MCF 10A (cell line): Measurements from ENCODE around the gene PRRX1. TPM values are rescaled to one million over a fixed set of nuclear protein-coding genes. Genes with fewer than 3 reads are reported as not detected.

ENCODE experiments used
- BruUV-seq: library from RNA; stranded (reverse); fragments of 400-500 nt; replicated peaks from 2 replicates; lab custom pipeline; 2021; lab: Mats Ljungman, UMichigan
- CTCF ChIA-PET: fragments of 300-600 bp; sonication (Branson Sonifier 250); formaldehyde crosslinking; extraction: SDS; loops from one replicate; lab custom pipeline; 2021; ENCODE audit warnings: antibody characterized with exemption, inconsistent platforms; lab: Yijun Ruan, JAX
- POLR2A ChIA-PET: fragments of 300-600, 350-650 bp; sonication (Branson Sonifier 250); formaldehyde crosslinking; extraction: SDS; loops from one replicate; lab custom pipeline; 2020; ENCODE audit warnings: antibody characterized with exemption, inconsistent platforms; lab: Yijun Ruan, JAX
- DNase-seq: peaks from one replicate; pipeline ENCODE4 v3.0.0-alpha.2; 2018; ENCODE audit not compliant: unreplicated experiment
- H3K27ac Mint-ChIP-seq: one replicate; pipeline ENCODE4 v1.8.0; 2022; ENCODE audit warnings: mild to moderate bottlenecking, low read depth, mixed read lengths; ENCODE audit not compliant: unreplicated experiment
- H3K27me3 Mint-ChIP-seq: one replicate; pipeline ENCODE4 v1.8.0; 2022; ENCODE audit warnings: mixed read lengths; ENCODE audit not compliant: insufficient read depth, unreplicated experiment
- H3K36me3 Mint-ChIP-seq: one replicate; pipeline ENCODE4 v1.8.0; 2022; ENCODE audit warnings: mild to moderate bottlenecking, moderate library complexity, mixed read lengths; ENCODE audit not compliant: insufficient read depth, unreplicated experiment
- H3K4me1 Mint-ChIP-seq: one replicate; pipeline ENCODE4 v1.8.0; 2022; ENCODE audit warnings: mixed read lengths; ENCODE audit not compliant: insufficient read depth, unreplicated experiment
- H3K4me3 Mint-ChIP-seq: one replicate; pipeline ENCODE4 v1.8.0; 2022; ENCODE audit warnings: mild to moderate bottlenecking, moderate library complexity, mixed read lengths; ENCODE audit not compliant: unreplicated experiment
- H3K9me3 Mint-ChIP-seq: one replicate; pipeline ENCODE4 v1.8.0; 2022; ENCODE audit warnings: mixed read lengths; ENCODE audit not compliant: unreplicated experiment
- CTCF ChIP-seq: fragments of 200-600 bp; IDR thresholded peaks from one replicate; pipeline ENCODE4 v1.8.0; 2022; ENCODE audit warnings: antibody characterized with exemption, mild to moderate bottlenecking; ENCODE audit not compliant: unreplicated experiment
- intact Hi-C: fragments of 100-400 bp; cut with micrococcal nuclease; formaldehyde crosslinking; loops from 2 replicates; pipeline ENCODE4 v1.14.1; 2022
- total RNA-seq: library from RNA; stranded (reverse); gene quantifications from 2 replicates; pipeline ENCODE4 v1.2.3, GENCODE V29; 2022

The PRRX1 gene
- total RNA-seq, 1 experiment from 2014 or later = not detected

DNA sequence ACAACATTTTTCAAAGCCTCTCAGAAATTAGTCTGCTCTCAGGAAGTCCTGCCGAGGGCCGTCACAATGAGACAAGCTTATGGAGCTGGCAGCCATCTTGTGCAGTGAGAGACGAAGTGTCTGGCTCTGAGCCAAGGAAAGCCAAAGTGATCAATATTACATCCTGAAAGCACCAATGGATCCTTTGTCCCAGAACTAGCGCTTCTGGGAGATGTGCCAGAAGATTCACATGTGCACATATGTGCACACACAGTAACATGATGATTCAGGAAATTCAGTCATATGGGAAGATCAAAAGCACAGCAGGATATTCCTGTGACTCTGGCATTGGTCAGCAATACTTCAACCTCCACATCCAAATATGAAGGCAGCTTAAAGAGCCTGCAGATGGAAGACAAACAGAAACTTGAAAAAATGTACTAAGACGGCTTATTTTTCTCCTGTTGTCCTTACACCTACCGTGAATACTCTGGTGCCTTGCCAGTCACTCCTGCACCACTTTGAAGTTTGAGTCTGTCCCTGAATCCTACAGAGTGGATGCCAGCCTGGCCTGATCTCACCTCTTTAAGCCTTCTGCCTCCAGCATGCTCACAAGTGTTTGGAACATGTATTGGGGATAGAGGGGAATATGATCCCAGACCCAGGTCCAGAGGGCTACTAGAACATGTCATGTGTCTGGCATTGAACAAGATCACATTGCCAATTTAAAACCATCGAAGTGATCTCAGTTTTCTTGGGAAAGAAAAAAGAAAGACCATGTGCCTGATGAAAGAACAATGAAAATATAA lies 44.5 kb upstream of the PRRX1 start:
- Mint-ChIP-seq H3K27ac (no peak overlapping the region), H3K4me3 (no peak overlapping the region), H3K4me1 (peaks cover 12% of the 10 kb centered on the region), H3K27me3 (no peaks in the 10 kb centered on the region), H3K9me3 (peaks cover 6% of the 10 kb centered on the region), H3K36me3 (peaks cover 6% of the 10 kb centered on the region)
- no peak for TF ChIP-seq CTCF
- POLR2A ChIA-PET = no interaction called here
- CTCF ChIA-PET = interaction anchor here (0.6 kb wide), 1 partner anchor 20 kb away, joined by 3 read pairs; no protein-coding TSS in a partner anchor
- peak; percentile 61 for DNase-seq
- BruUV-seq = no TSS peak
- intact Hi-C loops = no loop called here

GRCh38 chr1:170620164-170620563 lies 43.8 kb upstream of the PRRX1 start:
- POLR2A ChIA-PET = no interaction called here
- Mint-ChIP-seq H3K27ac (no peak overlapping the region), H3K4me3 (no peak overlapping the region), H3K36me3 (peaks cover 6% of the 10 kb centered on the region), H3K4me1 (peaks cover 12% of the 10 kb centered on the region), H3K9me3 (peaks cover 12% of the 10 kb centered on the region), H3K27me3 (no peaks in the 10 kb centered on the region)
- BruUV-seq = no TSS peak
- TF ChIP-seq CTCF = no peak
- intact Hi-C loops = no loop called here
- CTCF ChIA-PET = interaction anchor here (0.6 kb wide), 1 partner anchor 21 kb away, joined by 3 read pairs; no protein-coding TSS in a partner anchor
- DNase-seq = no peak

- Mint-ChIP-seq H3K4me1 (peaks cover 12% of the 10 kb centered on the region), H3K36me3 (peaks cover 6% of the 10 kb centered on the region), H3K4me3 (no peak overlapping the region), H3K9me3 (peaks cover 13% of the 10 kb centered on the region), H3K27me3 (no peaks in the 10 kb centered on the region), H3K27ac (peak overlapping the region; percentile 73)
- BruUV-seq = no TSS peak
- intact Hi-C loops = no loop called here
- DNase-seq = peak; percentile 85
- POLR2A ChIA-PET = no interaction called here
- CTCF ChIA-PET = interaction anchor here (0.6 to 0.7 kb wide), 2 partner anchors 138 to 903 kb away, joined by 3 to 5 read pairs; no protein-coding TSS in a partner anchor
- no peak for TF ChIP-seq CTCF
Measured at GRCh38 chr1:170623171-170623570, 40.8 kb upstream of the PRRX1 start.

- no peak for TF ChIP-seq CTCF
- peaks cover 12% of the 10 kb centered on the region for H3K4me1 Mint-ChIP-seq
- no peak for DNase-seq
- H3K4me3 Mint-ChIP-seq = no peak overlapping the region
- no peaks in the 10 kb centered on the region for H3K27me3 Mint-ChIP-seq
- CTCF ChIA-PET = interaction anchor here (0.6 to 1.4 kb wide), 2 partner anchors 10 to 763 kb away, joined by 3 read pairs; no protein-coding TSS in a partner anchor
- peak overlapping the region; percentile 73 for H3K27ac Mint-ChIP-seq
- H3K36me3 Mint-ChIP-seq = peaks cover 6% of the 10 kb centered on the region
- POLR2A ChIA-PET = no interaction called here
- peaks cover 19% of the 10 kb centered on the region for H3K9me3 Mint-ChIP-seq
- intact Hi-C loops = no loop called here
- no TSS peak for BruUV-seq
Measured at GRCh38 chr1:170624146-170624545, 39.8 kb upstream of the PRRX1 start.
